ENCODE measurements around the gene AIFM3.
"Not testable (repeated sequence)": the region's sequence is repeated elsewhere in the genome, so short reads cannot be mapped to it uniquely, and the experiment has no call there.

AIFM3 gene

DNA sequence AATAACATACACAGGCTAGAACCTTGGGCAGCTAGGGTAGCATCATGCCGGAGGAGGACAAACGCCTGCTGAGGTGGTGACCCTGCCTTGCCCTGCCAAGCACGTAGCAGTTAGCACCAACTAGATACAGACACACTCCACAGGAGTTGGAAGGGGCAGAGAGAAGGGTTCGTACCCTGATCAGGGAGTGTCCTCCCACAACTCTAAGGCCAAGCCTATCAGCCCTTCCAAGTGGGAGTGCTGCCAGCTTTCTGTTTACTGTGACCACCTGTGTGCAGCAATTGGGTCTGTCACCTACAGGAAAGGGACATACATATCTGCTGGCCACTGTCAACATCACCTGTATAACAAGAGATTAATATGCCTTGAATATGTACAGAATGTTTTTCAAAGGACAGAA is 36.7 kb downstream of the AIFM3 start:
- DNase-seq (ENCODE audit: low read depth): no peak

DNA sequence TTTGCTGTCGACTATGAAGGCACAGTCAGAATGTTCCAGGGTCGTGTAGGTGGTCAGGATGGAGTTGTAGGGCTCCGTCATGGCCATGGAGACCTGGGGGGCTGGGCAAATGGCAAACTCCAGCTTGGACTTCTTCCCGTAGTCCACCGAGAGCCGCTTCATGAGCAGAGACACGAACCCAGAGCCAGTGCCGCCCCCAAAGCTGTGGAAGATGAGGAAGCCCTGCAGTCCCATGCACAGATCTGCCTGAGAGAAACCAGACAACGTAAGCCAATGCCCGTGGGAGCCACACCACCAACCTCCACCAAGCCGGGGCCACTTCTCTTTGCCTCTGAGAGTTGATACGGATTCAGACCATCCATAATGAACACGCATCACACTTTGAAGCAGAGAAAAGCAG is 42.2 kb downstream of the AIFM3 start:
- DNase-seq (ENCODE audit: low read depth): not testable (repeated sequence)

DNA sequence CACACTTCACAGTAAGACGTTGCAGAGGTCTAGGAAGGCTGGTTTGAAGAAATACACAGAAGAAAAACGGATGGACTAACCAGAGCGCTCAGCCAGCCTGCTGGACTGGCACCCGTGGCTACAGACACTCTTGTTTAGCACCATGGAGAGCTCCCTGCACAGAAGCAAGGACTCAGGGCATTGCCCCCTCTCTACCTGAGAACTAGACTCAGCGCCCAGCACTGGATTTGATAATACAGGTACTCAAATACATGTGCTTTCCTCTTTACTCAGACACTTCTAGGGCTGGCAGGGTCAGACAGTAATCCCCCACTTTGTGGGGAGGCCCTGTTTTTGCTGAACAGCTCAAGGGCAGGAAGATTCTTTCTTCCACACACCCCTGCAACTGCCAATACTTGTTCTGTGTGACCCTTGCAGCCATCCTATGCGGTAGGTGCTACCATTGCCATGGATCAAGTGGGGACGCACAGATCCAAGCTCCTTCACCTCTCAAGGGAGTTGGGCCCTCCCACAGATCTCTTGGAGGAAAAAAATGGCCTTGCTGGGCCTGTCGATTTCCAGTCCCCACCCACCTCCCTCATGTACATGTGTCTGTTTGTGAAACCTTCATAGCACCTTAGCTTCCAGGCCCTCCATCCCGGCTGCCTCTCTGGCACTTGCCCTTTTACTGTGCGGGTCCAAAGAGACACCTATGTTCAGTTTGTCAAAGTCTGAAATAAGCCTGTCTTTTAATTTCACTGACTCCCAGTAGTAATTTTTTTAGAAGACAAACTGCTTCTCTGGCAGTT is 42.8 kb downstream of the AIFM3 start:
- peak; percentile 60 for DNase-seq (ENCODE audit: low read depth)

DNA sequence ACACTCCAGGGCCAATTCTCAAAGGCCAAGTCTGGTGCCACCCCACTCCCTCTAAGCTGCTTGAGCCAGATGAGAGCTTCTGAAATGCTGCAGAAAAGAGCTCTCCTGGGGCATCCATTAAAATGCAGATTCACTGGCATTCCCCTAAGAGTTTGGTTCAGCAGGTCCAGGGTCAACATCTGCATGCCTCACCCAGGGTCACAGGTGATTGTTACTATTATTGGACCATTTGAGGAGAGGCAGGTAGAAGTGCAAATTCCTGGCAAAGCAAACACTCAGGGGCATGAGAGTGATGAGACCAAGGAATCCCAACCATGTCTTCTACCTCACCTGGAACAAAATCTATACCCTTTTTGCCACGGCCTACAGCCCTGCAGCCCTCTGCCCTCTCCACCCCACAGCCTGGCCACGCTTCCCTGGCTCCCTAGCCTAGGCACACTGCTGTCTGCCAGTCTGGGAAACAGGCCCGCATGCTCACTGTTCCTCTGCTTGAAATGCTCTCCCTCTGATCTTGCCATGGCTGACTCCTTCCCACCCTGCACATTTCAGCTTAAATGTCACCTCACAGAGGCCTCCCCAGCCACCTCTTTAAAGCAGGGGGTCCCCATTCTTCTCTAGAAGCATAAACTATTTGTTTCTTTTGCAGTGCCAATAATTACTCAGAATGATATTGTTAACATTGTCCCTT is 43.5 kb downstream of the AIFM3 start:
- DNase-seq (ENCODE audit: low read depth): no peak

DNA sequence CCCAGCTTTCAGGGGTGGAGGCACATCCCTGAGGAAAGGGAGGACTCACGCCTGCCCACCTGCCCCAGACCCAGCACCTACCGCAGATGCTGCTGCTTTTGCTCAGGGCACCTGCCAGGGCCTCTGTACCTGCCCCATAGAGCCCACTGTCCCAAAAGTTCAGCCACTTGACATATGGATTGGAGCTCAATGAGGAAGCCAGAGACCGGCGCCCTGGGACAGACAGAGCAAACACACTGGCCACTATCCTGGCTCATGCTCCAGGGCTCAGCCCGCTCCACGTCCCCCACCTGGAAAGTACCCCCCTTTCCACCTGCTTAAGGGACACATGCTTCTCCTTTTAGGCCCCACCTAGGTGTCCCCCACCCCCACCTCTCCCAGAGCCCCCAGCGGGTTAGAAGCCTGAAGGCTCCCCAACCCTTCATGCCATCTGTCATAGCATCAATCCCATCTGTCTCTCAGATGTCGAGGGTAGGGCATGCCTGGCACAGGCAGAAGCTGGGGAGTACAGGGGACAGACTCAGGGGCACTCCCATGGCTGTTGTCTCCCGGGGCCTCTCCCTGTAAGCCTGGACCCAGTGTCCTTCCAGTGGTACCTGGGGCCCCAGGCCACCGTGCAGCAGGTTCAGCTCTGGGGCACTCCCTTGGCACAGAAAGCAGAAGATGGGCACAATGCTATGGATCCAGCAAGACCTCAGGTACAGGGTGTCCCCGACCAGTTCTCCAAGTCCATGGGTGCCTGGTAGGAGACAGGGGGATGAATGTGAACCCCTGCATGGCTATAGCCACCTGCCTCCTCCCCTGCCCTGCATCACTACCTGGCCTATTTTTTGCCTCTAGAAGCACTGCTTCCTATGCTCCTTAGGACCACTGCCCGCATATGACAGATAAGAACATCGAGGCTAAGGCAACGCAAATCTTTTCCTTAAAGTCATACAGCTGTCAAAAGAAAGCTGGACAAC is 45.7 kb downstream of the AIFM3 start:
- no peak for DNase-seq (ENCODE audit: low read depth)

DNA sequence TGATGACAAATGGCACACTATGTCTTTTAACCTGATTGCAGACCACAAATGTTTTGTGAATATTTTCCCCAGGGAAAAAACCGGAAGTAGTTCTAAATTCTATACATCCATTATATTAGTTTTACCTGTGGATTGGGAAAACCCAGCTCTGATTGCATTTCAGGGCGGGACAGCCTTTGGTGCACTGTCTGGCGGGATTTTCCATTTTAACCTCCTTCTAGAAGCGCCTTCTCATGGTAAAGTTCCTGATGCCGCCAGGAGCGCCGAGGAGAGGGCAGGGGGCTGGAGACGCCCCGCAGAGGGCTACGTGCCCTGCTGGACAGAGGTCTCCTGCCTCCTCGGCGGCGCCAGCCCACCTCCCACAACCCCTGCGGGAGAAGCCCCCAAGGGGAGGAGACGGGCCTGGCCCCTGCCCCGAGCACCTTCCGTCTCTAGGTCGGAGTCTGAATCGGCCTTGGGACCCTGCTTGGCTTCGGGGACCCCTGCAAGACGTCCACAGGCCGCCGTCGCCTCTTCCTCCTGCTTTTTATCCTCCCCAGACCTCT is 46.7 kb downstream of the AIFM3 start:
- no peak for DNase-seq (ENCODE audit: low read depth)

DNA sequence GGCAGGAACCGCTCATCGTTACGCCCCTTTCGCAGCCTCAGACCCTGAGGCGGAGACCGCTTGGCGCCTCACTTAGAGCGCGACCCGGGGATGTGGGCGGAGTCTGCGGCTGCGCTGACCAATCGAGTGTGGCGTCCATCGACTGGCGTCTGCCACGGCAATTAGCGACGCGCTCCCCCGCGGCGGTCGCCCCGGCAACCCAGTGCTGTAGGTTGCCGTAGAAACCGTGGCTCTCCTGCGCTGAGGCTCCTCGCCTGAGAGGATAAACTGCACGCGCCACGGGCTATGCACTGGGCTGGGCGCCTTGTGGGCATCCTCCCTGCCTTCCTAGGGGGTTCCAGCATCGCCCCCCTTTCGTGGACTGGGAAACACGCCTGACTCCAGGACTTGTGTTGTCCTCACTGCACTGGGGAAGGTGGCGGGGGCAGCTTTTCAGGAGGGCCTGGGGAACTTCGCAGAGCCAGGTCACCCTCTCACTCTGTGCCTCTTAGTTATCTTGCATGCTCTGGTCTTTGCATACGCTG is 47.2 kb downstream of the AIFM3 start:
- DNase-seq (ENCODE audit: low read depth): peak; percentile 97

DNA sequence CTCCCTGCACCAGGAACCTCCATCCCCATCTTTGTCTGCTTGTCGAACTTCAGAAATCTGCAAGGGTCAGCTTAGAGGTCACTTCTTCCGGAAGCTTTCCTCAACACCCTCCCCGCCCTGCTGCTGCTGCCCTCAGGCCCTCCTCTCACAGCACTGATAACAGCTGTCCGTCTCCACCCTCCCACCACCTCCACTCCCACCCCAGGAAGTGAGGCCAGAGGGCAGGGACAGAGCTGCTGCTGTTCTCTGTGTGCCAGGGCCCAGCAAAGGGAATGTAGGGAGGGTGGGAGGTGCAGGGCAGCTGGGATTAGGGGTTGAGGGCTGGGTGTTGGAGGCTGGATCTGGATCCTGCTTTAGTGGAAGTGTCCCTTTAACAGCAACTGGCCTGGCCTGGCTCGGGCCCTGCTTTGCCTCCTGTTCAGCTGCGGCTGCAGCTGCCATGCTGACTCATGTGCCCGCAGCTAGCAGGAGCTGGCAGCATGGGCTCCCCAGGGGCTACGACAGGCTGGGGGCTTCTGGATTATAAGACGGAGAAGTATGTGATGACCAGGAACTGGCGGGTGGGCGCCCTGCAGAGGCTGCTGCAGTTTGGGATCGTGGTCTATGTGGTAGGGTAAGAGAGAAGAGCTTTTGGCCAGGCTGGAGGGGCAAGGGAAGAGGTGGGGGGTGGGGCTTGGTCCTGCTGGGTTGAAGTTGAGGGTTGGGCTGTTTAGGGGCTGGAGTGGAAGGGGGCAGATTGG is 47.8 kb downstream of the AIFM3 start, which contains the start of gene P2RX6:
Gene P2RX6 (plus strand): TSS at position 440 of the 740 bp plus-strand sequence. CDS start 10 bp downstream, at position 450.
- peak; percentile 54 for DNase-seq (ENCODE audit: low read depth)

DNA sequence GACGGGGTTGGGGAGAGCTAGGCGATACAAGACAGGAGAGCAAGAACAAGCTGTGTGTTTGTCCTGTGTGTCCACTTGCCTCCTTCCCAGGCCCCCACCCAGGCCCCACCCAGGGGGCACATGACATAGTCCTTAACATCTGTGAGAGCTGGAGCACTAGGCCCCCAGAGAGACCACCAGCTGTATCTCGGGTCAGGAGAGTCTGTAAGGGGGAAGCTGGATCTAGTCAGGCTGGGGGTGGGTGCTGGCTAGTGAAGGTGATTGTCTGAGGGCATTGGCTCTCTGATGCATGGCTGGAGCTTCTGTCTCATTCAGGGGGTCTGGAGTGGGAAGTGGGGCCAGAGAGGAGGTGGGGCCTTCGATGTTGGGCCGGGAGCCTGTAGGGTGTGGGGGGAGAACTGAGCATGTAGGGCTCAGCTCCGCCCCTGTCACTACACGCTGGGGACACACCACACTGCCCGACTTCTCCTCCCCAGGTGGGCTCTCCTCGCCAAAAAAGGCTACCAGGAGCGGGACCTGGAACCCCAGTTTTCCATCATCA is 48.5 kb downstream of the AIFM3 start:
- no peak for DNase-seq (ENCODE audit: low read depth)

DNA sequence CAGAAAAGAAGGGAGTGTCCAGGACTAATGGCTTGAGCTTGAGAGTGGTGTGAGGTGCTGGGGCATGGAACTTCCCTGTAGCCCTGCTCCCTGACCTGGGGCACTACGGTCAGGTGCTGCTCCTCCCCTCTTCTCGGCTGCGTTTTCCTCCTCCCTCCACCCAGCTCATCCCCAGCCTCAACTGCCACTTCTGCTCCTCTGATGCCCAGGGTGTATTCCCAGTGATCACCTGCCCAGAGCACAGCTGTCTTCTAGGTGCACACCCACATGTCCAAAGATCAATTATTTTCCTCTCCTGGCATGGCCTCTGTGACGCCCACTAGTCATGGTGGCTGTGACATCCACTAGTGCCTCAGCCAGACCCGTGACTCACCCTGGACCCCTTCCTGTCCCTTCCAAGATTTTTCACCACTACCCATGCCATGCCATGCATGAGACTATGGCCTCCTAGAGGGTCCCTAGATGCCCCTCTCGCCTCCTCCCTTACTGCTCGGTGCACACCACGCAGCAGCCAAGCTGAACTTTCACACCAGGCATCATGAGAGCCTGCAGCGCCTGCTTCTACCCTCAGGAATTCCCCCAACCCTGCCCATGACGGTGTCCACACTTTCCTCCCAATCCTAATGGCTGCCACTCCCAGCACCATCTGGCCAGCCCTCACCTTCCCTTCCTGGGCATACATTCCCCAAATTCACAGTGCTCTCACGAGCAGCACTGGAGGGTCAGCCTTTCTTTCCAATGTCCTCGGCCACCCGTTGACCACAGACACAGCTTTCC is 49.8 kb downstream of the AIFM3 start:
- no peak for DNase-seq (ENCODE audit: low read depth)

DNA sequence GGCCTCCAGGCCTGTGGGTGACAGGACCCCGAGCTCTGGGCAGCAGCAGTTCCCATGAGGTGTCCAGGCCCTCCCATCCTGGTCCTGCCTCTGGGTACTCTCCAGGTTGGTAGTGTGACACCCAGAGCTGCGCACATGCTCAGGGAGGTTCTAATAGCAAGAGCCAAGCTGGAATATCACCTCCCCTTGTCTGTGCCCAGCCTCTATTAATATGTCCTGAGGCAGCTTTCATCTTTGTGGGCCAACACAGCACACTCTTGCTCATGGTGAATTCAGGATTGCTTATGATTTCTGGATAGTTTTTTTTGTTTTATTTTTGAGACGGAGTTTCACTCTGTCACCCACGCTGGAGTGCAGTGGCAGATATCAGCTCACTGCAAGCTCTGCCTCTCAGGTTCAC is 51.3 kb downstream of the AIFM3 start:
- no peak for DNase-seq (ENCODE audit: low read depth)

DNA sequence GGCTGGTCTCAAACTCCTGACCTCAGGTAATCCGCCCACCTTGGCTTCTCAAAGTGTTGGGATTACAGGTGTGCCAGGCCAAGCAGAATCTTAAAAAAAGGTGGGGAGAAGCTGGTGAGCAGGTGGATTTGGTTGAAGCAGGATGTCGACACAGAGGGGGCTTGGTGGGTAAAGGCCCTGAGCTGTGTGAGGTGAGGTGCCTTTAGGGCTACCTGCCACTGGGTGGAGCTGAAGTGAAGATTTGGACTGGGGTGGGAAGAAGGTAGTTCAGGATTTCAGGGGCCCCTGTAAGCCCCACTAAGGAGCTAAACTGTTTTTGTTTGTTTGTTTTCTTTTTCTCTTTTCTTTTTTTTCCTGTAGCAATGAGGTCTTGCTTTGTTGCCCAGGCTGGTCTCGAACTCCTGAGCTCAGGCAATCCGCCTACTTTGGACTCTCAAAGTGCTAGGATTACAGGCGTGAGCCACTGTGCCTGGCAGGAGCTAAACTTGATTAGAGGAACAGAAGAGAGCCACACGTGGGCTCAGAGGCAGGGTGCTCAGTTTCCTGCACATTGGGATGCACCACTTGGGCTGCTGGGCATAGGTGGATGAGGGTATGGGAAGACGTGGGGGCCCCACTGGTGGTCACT is 53.9 kb downstream of the AIFM3 start:
- peak; percentile 55 for DNase-seq (ENCODE audit: low read depth)

DNA sequence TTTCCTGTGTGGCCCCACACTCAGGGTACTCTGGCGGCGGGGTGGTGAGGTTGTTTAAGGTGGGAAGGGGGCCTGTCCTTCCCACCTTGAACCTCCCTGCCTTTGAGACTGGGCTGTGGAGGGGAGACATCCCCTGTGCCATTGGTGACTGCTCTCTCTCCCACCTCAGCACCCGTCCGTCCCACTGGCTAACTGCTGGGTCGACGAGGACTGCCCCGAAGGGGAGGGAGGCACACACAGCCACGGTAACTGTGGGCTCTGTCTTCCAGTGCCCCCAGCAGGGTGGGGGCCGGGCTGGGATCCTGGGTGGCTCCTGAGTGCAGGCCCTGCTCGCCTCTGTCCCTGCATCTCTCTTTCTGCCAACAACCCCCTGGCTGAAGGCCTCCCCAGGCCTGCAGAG is 55.5 kb downstream of the AIFM3 start:
- no peak for DNase-seq (ENCODE audit: low read depth)

DNA sequence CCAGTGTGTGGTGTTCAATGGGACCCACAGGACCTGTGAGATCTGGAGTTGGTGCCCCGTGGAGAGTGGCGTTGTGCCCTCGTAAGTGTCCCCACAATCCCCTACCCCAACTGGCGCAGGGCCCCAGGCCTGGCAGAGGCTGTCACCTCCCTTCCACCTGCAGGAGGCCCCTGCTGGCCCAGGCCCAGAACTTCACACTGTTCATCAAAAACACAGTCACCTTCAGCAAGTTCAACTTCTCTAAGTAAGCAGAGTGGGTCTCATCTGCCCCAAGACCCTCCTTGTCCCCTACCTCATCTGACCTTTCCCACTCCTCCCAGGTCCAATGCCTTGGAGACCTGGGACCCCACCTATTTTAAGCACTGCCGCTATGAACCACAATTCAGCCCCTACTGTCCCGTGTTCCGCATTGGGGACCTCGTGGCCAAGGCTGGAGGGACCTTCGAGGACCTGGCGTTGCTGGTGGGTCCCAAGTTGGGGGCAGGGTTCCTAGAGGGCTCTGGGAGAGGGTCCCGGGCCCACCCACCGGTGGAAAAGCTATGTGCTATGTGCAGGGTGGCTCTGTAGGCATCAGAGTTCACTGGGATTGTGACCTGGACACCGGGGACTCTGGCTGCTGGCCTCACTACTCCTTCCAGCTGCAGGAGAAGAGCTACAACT is 56.0 kb downstream of the AIFM3 start:
- no peak for DNase-seq (ENCODE audit: low read depth)

DNA sequence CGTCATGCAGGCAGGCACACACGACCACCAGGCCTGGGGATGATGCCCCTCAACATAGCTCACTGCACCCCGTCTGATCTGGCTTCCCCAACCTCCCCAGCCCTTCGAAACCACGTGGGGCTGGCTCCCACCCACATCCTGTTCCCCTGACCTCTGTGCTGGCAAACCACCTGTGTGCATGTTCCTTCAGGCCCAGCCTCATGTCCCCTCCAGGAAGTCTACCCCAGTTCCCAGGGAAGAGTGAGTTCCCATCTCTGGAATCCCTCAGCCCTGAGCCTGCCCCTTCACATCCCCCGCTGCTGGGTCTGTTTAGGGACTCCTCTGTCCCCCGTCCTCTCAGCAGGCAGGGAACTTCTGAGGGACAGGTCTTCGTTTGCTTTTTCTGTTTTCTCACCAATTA is 58.2 kb downstream of the AIFM3 start:
- DNase-seq (ENCODE audit: low read depth): no peak

DNA sequence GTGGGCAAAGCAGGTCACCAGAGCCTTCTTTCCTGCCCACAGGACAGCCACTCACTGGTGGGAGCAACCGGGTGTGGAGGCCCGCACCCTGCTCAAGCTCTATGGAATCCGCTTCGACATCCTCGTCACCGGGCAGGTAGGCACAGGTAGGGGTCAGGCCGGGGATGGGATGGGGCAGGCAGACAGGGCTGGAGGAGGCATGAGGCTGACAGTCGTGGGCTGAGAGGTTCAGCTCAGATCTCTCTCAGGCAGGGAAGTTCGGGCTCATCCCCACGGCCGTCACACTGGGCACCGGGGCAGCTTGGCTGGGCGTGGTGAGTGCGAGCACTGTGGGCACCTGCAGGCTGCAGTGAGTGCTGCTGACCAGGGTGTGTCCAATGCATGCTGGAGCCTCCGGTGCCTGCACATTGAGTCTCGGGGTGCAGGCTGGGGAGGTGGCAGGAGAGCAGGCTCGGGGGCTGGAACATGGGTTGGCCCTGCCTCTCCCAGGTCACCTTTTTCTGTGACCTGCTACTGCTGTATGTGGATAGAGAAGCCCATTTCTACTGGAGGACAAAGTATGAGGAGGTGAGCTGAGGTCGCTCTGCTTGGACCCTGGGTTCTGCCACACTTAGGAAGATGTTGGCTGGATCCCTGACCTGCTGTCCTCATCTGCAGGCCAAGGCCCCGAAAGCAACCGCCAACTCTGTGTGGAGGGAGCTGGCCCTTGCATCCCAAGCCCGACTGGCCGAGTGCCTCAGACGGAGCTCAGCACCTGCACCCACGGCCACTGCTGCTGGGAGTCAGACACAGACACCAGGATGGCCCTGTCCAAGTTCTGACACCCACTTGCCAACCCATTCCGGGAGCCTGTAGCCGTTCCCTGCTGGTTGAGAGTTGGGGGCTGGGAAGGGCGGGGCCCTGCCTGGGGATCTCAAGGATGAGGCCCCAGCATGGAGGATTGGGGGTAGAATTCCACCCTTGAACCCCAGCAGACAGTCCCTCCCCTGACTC is 59.0 kb downstream of the AIFM3 start:
- no peak for DNase-seq (ENCODE audit: low read depth)

DNA sequence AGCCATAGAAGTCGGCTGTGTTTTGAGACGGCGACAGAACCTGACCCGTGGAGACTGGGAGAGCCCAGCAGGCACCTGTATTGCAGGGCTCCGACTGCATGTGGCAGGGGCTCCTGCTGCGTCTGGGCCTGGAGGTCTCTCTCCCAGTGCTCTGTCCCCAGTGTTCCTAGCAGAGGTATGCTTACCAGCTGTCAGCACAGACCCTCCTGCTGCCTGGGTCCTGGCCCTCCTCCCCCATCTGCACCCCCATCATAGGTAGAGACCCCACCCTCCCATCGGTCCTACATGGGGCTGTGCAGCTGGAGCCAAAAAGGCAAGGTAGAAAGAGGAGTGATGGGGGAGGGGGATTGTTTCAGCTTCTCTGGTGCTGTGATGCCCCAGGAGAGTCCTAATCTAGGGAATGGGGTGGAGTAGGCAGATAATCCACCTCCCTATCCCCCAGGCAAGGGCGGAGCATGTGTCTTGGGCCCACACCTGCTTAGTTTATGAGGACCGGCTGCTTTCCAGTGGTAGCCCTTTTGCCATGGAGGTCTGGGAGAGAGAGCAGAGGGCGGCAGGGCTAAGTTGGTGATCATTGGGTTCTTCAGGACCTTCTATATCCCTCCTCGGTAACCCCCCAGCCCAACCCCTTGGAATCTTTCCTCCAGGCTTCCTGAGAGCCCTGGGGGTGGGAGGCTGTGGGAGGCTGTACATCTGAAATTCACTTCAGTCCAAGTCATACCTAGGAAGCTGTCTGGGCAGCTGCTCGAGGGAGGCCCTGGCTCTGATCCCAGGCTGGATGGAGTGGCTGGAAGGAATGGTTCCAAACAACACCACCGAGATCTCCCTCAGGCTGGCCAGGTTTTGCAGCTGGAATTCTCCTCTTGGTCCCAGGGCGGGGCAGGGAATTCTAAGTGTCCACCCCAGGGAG is 60.0 kb downstream of the AIFM3 start:
- DNase-seq (ENCODE audit: low read depth): no peak

All from ELR (cell line).